Measurements from ENCODE around the gene PRXL2C.

The PRXL2C gene

DNA sequence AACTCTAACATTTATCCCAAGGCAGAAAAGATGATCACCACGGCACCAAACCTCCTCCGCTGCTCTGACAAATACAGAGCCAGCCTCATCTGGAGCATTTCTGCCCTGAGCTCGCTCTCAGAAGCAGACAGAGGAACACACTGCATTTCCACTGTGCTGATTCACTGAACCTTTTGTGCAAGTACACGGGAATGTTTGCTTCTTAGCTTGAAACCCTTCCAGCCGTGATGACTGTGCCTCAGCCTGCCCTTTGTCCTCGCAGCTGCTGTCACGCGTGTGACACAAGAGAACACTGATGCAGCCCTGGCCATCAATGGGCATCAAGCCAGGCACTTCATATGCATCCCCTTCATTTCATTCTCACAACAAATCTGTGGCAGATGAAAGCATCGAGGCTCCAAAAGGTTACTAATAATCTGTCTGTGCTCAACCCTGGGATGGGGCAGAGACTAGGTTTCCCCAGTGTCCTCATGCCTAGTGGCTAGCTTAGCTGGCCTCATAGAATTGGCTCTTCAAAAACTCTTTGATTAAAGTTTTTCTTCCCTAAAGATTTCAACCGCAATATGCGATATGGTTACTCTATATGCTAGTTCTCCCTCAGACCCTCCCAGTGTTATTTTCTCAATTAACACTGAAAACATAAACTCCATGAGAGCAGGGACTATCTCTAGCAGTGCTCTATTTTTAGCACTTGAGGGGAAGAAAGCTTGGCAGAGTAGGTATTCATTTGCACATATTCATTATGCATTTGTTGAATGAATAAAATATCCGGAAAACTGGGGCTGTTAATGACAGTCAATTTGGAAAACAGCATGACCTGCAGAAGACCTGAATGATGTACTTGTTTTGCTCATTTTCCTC lies 42.8 kb downstream of the PRXL2C start:
- no peak for DNase-seq (ENCODE audit: low read depth, low spot score)

- DNase-seq (ENCODE audit: low read depth, low spot score): no peak
These were observed 43.8 kb downstream of the PRXL2C start for GRCh38 chr9:96611302-96611701.

- DNase-seq (ENCODE audit: low read depth, low spot score): no peak
These were observed 45.4 kb downstream of the PRXL2C start for GRCh38 chr9:96609732-96610131.

GRCh38 chr9:96607971-96608370 lies 47.1 kb downstream of the PRXL2C start:
- DNase-seq (ENCODE audit: low read depth, low spot score): no peak

DNA sequence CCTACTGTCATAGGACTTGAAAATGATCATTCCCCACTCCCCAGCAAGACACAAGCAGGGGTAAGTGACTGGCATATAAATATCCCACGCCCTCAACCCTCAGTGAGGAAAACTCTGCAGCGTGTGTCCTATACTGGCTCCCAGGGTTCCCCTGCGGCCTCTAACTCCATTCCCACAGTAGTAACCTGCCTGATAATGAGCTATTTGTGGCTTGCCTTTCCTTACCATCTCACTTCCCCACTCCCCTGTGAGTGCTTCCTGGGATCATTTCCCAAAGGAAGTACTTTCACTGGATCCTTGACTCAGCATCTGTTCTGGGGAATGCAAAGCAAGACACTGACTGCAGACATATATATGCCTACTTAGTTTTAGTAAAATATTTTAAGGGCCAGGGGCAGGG lies 49.8 kb downstream of the PRXL2C start:
- no peak for DNase-seq (ENCODE audit: low read depth, low spot score)

GRCh38 chr9:96604004-96604319 lies 51.2 kb downstream of the PRXL2C start:
- no peak for DNase-seq (ENCODE audit: low read depth, low spot score)

- no peak for DNase-seq (ENCODE audit: low read depth, low spot score)
These were observed 51.7 kb downstream of the PRXL2C start for GRCh38 chr9:96603305-96604003.

DNA sequence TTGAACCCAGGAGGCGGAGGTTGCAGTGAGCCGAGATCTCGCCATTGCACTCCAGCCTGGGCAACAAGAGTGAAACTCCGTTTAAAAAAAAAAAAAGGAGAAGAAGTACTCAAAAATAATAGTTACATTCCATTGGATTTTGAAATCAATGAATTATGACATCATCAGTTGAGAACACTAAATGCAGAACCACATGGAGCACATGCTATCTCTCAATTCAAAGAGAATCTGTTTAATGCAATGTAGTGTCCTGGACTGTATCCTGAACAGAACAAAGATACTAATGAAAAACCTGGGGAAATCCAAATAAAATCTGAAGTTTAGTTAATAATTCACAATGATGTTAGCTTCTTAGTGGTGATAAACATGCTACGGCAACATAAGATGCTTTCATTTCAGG lies 55.8 kb downstream of the PRXL2C start:
- DNase-seq (ENCODE audit: low read depth, low spot score): no peak

- DNase-seq (ENCODE audit: low read depth, low spot score): no peak
These were observed 58.5 kb downstream of the PRXL2C start for GRCh38 chr9:96596601-96597111.
